Cardiac fibroblast (primary cell): ENCODE data around the gene SHB.

Experiments used
- DNase-seq, 2 donors: peaks; one replicate each; pipeline versions ENCODE4 v3.0.0 to v3.0.0-alpha.2; 2010; ENCODE audit warnings: low read depth in 2 of 2
- H3K4me3 ChIP-seq, 2 donors: replicated peaks in 1 of 2; 1 replicate in 1 of 2; 2 replicates in 1 of 2; pipeline ENCODE4 v1.5.1; 2011; ENCODE audit warnings: low read depth in 2 of 2, low read length in 2 of 2, mild to moderate bottlenecking in 2 of 2, moderate library complexity in 1 of 2
- TF ChIP-seq, protein P1 (sequence below): IDR thresholded peaks from one replicate; pipeline ENCODE4 v1.5.1; 2011; ENCODE audit warnings: low read depth, mild to moderate bottlenecking, low read length, inconsistent platforms

Gene SHB

GRCh38 chr9:37942621-37943344 lies 126.2 kb downstream of the SHB start:
- H3K4me3 ChIP-seq: no peak overlapping the region
- TF ChIP-seq, protein P1, sequence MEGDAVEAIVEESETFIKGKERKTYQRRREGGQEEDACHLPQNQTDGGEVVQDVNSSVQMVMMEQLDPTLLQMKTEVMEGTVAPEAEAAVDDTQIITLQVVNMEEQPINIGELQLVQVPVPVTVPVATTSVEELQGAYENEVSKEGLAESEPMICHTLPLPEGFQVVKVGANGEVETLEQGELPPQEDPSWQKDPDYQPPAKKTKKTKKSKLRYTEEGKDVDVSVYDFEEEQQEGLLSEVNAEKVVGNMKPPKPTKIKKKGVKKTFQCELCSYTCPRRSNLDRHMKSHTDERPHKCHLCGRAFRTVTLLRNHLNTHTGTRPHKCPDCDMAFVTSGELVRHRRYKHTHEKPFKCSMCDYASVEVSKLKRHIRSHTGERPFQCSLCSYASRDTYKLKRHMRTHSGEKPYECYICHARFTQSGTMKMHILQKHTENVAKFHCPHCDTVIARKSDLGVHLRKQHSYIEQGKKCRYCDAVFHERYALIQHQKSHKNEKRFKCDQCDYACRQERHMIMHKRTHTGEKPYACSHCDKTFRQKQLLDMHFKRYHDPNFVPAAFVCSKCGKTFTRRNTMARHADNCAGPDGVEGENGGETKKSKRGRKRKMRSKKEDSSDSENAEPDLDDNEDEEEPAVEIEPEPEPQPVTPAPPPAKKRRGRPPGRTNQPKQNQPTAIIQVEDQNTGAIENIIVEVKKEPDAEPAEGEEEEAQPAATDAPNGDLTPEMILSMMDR: no peak
- no peak for DNase-seq

DNA sequence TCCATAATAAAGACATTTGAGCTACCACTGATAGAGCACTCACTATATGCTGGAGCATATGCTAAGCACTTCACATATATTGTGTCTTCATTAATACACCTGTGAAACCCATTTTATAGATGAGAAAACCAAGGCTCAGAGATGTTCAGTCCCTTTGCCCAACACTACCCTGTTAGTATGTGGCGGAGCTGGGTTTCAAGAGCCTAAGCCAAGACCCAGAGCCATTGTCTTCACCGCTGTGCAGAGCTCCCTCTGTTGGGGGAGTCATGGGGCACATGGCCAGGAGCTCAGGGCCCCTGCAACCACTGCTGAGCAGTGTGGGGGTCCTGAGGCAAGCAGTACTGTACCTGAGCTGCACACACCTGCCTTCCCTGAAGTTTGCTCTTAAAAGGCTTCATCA lies 127.8 kb downstream of the SHB start:
- no peak for DNase-seq
- TF ChIP-seq, protein P1: no peak
- no peak overlapping the region for H3K4me3 ChIP-seq

DNA sequence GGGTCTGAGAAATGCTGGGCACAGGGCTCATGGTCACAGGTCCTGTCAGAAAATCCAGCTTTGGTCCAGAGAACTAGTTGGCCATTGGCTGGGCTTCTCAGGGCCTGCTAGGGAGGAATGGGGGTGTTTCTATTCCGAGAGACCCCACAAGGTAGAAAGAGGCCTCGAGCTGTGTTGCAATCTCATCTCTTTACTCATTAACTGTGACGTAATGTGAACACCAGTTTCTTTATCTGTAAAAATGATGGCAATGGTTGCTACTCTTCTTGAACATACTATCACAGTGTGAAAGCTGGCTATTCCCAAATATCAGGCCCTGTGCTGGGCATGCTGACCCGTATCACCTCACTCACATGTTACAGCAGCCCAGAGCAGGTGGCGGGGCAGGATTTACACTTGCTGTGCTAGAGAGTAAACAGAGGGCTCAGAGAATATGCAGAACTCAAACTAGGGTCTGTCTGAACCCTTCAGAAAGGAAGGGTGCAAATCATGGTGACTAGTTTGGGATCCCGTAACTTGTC lies 129.4 kb downstream of the SHB start:
- TF ChIP-seq, protein P1: no peak
- DNase-seq: peak in 1 of 2 donors; percentile 36
- H3K4me3 ChIP-seq: no peak overlapping the region

DNA sequence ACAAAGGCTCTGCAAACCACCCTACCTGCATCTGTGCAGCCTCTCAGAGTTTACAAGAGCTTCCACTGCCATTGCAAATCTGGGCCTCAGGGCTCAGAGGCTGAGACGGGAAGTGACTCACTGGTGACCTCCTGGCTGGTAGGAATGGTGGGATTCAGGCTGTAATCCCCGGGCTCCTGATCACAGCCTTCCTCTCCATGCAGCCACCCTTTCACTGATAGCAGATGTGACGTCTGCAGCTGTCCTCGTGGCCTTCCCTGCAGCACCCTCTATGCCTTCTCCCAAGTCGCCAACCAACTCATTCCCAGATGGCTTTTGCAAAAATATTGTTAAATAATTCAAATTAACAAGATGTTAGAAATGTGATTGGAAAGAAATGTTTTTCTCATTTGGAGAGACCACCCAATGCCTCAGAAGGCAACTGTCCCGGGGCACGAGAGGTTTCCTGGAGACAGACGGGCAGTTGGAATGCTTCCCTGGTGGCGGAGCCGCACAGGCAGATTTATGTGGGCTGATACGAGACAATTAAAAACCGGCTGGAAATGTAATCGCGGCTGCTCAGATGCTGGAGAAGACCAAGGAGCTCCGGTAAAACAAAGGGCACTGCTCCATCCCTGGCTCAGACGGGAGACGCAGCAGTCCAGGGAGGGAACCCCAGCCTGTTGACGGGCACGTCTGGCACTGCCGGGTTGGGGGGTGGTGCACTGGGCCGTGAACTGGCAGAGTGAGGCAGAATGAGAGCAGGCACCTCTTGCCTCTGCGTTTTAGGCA lies 130.7 kb downstream of the SHB start:
- no peak overlapping the region for H3K4me3 ChIP-seq
- TF ChIP-seq, protein P1: no peak
- DNase-seq: peak; percentile 75 to 78

- TF ChIP-seq, protein P1: no peak
- DNase-seq: no peak
- no peak overlapping the region for H3K4me3 ChIP-seq
These were observed 131.7 kb downstream of the SHB start for GRCh38 chr9:37937366-37937765.

GRCh38 chr9:37936965-37937364 lies 132.1 kb downstream of the SHB start:
- H3K4me3 ChIP-seq: no peak overlapping the region
- peak; percentile 79 for DNase-seq
- TF ChIP-seq, protein P1: no peak
